Activated CD4-positive, alpha-beta T cell treated with anti-CD3 and anti-CD28 coated beads for 36 hours (primary cell): ENCODE measurements around the gene GRWD1. TPM values are rescaled to one million over a fixed set of nuclear protein-coding genes. Genes with fewer than 3 reads are reported as not detected.
A peak's percentile ranks its signal among the peaks of the same experiment; 100 is the strongest.

Experiments
- ATAC-seq: fragments of 200-7000 bp; cut with Tn5 transposase; one replicate; pipeline ENCODE4 v1.10.0; 2021; ENCODE audit warnings: mild to moderate bottlenecking, moderate library complexity
- CTCF ChIA-PET: fragments of 350-600 bp; sonication (Branson Sonifier 250); formaldehyde crosslinking; loops from one replicate; lab custom pipeline; 2021; ENCODE audit warnings: antibody characterized with exemption; lab: Charles Lee
- POLR2A ChIA-PET: fragments of 350-600 bp; sonication (Branson Sonifier 250); formaldehyde crosslinking; loops from one replicate; lab custom pipeline; 2021; ENCODE audit warnings: antibody characterized with exemption, inconsistent platforms; lab: Charles Lee
- DNase-seq: peaks from one replicate; pipeline ENCODE4 v3.0.0-alpha.2; 2020
- H3K27ac Mint-ChIP-seq: one replicate; pipeline ENCODE4 v1.8.0; 2021; ENCODE audit warnings: mixed read lengths
- H3K27me3 Mint-ChIP-seq: one replicate; pipeline ENCODE4 v1.8.0; 2021; ENCODE audit warnings: mixed read lengths
- H3K36me3 Mint-ChIP-seq: one replicate; pipeline ENCODE4 v1.8.0; 2021; ENCODE audit warnings: low read depth, mixed read lengths
- H3K4me1 Mint-ChIP-seq: one replicate; pipeline ENCODE4 v1.8.0; 2021; ENCODE audit warnings: mixed read lengths
- H3K4me3 Mint-ChIP-seq: one replicate; pipeline ENCODE4 v1.8.0; 2021; ENCODE audit warnings: mild to moderate bottlenecking, moderate library complexity, mixed read lengths
- H3K9me3 Mint-ChIP-seq: one replicate; pipeline ENCODE4 v1.8.0; 2021; ENCODE audit warnings: low read depth, mixed read lengths
- intact Hi-C, 2 experiments: fragments of 100-400 bp; cut with DNase I in 1 of 2; cut with micrococcal nuclease in 1 of 2; formaldehyde crosslinking; loops; one replicate each; pipeline versions ENCODE4 v1.14.2 to v1.15.1; 2022 to 2024; cut with DNase I, micrococcal nuclease
- total RNA-seq, 2 experiments: library from RNA; stranded (reverse); gene quantifications; one replicate each; pipeline ENCODE4 v1.2.3, GENCODE V29; 2021

GRWD1 gene
- 10 to 100 TPM; 43.4 to 51.3 TPM for total RNA-seq

DNA sequence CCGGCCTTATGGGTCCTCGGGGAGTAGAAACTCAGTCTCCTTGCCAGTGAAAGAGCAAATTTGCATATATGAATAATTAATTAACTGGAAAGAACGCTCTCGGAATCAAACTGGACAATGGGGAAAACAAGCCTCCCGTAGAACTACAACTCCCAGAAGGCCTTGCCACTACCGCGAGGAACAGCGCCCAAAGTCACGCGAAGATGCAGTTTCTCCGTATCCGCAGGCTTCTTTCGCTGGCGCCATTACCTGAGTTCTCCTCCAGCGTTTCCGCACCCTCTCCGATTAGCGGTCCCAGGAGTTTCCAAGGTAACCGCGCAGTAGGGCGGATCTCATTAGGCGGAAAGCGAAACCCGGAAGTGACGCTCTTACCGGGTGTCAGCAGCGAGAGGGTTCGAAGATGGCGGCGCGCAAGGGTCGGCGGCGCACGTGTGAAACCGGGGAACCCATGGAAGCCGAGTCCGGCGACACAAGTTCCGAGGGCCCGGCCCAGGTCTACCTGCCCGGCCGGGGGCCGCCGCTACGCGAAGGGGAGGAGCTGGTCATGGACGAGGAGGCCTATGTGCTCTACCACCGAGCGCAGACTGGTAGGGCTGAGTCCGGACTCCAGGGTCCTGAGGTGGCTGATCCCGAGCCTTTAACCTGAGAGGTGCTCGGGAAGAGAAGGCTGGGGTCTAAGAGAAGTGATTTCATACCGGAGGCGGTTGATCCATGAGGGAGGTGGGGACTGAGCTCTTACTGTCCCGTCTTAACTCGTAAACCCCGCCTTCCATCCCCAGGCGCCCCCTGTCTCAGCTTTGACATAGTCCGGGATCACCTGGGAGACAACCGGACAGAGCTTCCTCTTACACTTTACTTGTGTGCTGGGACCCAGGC lies at the start of gene GRWD1:
TSS of gene GRWD1 (plus strand) at position 378 of the 876 bp plus-strand sequence. CDS start at position 401, 23 bp downstream.
- POLR2A ChIA-PET = interaction anchor here (0.6 kb wide), 1 partner anchor 11 kb away, joined by 3 read pairs; no protein-coding TSS in a partner anchor

GRCh38 chr19:48396016-48396823 lies 49.6 kb upstream of the GRWD1 start:
- H3K27me3 Mint-ChIP-seq = peaks cover 31% of the 10 kb centered on the region
- CTCF ChIA-PET = interaction anchor here (1.1 to 1.4 kb wide), 2 partner anchors 62 to 94 kb away, joined by 3 to 4 read pairs; no protein-coding TSS in a partner anchor
- intact Hi-C loops = loop anchor here (5.0 to 10.0 kb wide), 3 partner anchors 69 to 191 kb away; partner anchors contain the start of gene EMP3 (in 1 of the 2)

More for the DNA sequence above, at the start of gene GRWD1:
- Mint-ChIP-seq H3K9me3 (no peaks in the 10 kb centered on the region), H3K36me3 (peaks cover 39% of the 10 kb centered on the region), H3K4me1 (peaks cover 37% of the 10 kb centered on the region), H3K27me3 (peaks cover 20% of the 10 kb centered on the region), H3K4me3 (peak within 1 kb of the TSS; percentile 86), H3K27ac (peak within 1 kb of the TSS; percentile 89)
- CTCF ChIA-PET = interaction anchor here (0.6 to 1.9 kb wide), 7 partner anchors 9 to 206 kb away, joined by 3 to 5 read pairs (median 3); no protein-coding TSS in a partner anchor
- intact Hi-C loops = loop anchor here (1.0 to 5.0 kb wide), 17 partner anchors 22 to 276 kb away; partner anchors contain the start of genes SYNGR4 (in 2 of the 2), CYTH2 (in 1 of the 2), KDELR1 (in 1 of the 2) and LIG1 (in 1 of the 2)
- ATAC-seq = peak; percentile 98
- DNase-seq = peak; percentile 97

GRCh38 chr19:48396824-48397176 lies 49.0 kb upstream of the GRWD1 start:
- H3K27me3 Mint-ChIP-seq = peaks cover 31% of the 10 kb centered on the region
- no peaks in the 10 kb centered on the region for H3K9me3 Mint-ChIP-seq
- H3K27ac Mint-ChIP-seq = no peak overlapping the region
- intact Hi-C loops = loop anchor here (5.0 to 10.0 kb wide), 3 partner anchors 69 to 191 kb away; partner anchors contain the start of gene EMP3 (in 1 of the 2)
- ChIA-PET CTCF (interaction anchor here (1.1 kb wide), 1 partner anchor 63 kb away, joined by 3 read pairs; no protein-coding TSS in a partner anchor), POLR2A (no interaction called here)
- DNase-seq (no peak), ATAC-seq (no peak)
- no peak overlapping the region for H3K4me3 Mint-ChIP-seq
- peaks cover 27% of the 10 kb centered on the region for H3K4me1 Mint-ChIP-seq
- H3K36me3 Mint-ChIP-seq = no peaks in the 10 kb centered on the region

More at GRCh38 chr19:48396016-48396823, 49.6 kb upstream of the GRWD1 start:
- Mint-ChIP-seq H3K4me3 (no peak overlapping the region), H3K27ac (no peak overlapping the region), H3K4me1 (peaks cover 30% of the 10 kb centered on the region), H3K36me3 (no peaks in the 10 kb centered on the region), H3K9me3 (no peaks in the 10 kb centered on the region)
- DNase-seq = no peak
- POLR2A ChIA-PET = interaction anchor here (0.5 kb wide), 1 partner anchor 17 kb away, joined by 3 read pairs; no protein-coding TSS in a partner anchor
- no peak for ATAC-seq

DNA sequence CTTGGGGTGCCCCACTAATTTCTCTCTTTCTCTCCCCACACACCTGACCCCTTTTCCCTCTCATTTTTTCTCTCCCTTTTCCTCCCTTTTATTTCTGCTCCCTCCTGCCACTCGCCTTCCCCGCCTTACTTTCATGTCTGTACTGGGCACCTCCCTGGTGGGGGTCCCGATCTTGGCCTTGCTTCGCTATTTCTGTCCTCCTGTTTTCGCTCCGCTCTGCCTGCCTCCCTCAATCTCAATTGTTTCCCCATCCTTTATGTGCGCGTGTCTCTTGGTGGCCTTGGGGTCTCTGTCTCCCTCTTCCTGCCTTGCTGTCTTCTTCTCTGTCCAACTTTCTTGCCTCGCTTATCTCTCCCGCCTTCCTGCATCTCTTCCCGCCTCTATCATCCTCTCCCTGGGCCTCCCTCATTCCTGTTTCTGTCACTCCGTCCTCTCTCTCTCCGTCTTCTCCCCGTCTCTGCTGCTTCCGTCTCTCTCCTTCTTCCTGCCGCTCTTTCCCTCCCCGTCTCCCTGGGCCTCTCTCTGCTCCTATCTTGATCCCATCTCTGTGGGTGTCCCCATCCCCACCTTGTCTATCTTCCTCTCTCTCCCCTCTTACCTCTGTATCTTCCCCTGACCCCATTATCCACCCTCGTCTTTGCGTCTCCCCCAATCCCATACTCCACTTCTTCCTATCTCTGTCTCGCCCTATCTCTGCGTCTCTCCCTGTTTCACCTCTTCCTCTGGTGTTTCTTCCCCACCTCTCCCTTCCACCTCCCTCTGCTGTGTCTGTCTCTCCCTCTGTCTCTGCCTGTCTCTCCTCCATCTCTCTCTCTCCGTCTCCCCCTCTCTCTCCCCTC lies 48.3 kb upstream of the GRWD1 start:
- intact Hi-C loops = loop anchor here (1.0 to 10.0 kb wide), 12 partner anchors 33 to 341 kb away; partner anchors contain the start of genes CYTH2 (in 1 of the 2), EMP3 (in 1 of the 2), GRWD1 (in 1 of the 2) and LIG1 (in 1 of the 2)
- ATAC-seq (no peak), DNase-seq (no peak)
- Mint-ChIP-seq H3K4me3 (peak overlapping the region; percentile 83), H3K27ac (peak overlapping the region; percentile 84), H3K27me3 (peaks cover 31% of the 10 kb centered on the region), H3K36me3 (no peaks in the 10 kb centered on the region), H3K4me1 (peaks cover 27% of the 10 kb centered on the region), H3K9me3 (no peaks in the 10 kb centered on the region)
- POLR2A ChIA-PET = no interaction called here
- CTCF ChIA-PET = interaction anchor here (1.1 kb wide), 1 partner anchor 64 kb away, joined by 3 read pairs; no protein-coding TSS in a partner anchor

GRCh38 chr19:48398102-48398374 lies 47.7 kb upstream of the GRWD1 start:
- Mint-ChIP-seq H3K9me3 (no peaks in the 10 kb centered on the region), H3K36me3 (no peaks in the 10 kb centered on the region), H3K4me1 (peaks cover 27% of the 10 kb centered on the region), H3K27ac (peak overlapping the region; percentile 84), H3K27me3 (peaks cover 31% of the 10 kb centered on the region), H3K4me3 (peak overlapping the region; percentile 83)
- POLR2A ChIA-PET = no interaction called here
- intact Hi-C loops = loop anchor here (1.0 to 10.0 kb wide), 12 partner anchors 34 to 341 kb away; partner anchors contain the start of genes CYTH2 (in 1 of the 2), EMP3 (in 1 of the 2), GRWD1 (in 1 of the 2) and LIG1 (in 1 of the 2)
- CTCF ChIA-PET = no interaction called here
- DNase-seq (no peak), ATAC-seq (no peak)

GRCh38 chr19:48398375-48399235 lies 47.2 kb upstream of the GRWD1 start:
- H3K27ac Mint-ChIP-seq = no peak overlapping the region
- H3K36me3 Mint-ChIP-seq = no peaks in the 10 kb centered on the region
- intact Hi-C loops = loop anchor here (1.0 to 10.0 kb wide), 13 partner anchors 17 to 340 kb away; partner anchors contain the start of genes CYTH2 (in 1 of the 2), EMP3 (in 1 of the 2), GRWD1 (in 1 of the 2) and LIG1 (in 1 of the 2)
- ChIA-PET POLR2A (no interaction called here), CTCF (no interaction called here)
- ATAC-seq (peak; percentile 68), DNase-seq (peak; percentile 94)
- peak overlapping the region; percentile 83 for H3K4me3 Mint-ChIP-seq
- H3K9me3 Mint-ChIP-seq = no peaks in the 10 kb centered on the region
- peaks cover 31% of the 10 kb centered on the region for H3K27me3 Mint-ChIP-seq
- H3K4me1 Mint-ChIP-seq = peaks cover 29% of the 10 kb centered on the region

DNA sequence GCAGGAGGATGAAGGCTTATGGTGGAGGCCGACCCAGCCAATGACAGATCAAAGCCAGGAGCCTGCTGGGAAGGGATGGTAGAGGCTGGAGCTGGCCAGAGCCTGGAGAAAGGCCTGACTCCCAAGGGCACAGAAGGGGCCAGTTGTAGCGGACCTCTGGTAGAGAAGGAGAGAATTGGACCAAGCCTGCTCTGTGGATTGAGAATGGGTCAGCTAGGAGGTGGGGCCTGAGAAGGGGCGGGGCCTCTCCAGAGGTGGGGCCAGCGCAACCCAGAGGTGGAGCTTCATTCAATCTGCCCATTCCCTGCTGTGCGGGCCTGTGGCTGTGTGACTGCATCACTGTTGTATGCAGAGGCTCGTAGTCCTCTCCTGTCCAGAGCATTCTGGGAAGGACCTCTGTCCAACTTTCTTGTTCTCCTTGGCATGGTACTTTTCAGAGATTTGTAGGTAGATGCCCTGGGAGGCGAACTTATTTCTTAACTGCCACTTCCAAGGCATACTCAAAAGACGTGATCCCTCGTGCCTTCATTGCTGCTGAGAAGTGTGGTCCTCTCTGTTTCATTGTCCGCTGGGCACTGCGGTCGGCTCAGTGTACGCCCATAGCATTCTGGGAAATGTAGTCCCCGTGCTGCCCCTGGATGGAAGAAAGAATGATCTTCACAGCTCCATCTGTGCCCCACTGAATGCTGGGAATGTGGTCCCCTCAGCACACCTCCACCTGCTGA lies 45.6 kb upstream of the GRWD1 start:
- ATAC-seq (peak; percentile 37), DNase-seq (peak; percentile 57)
- no peaks in the 10 kb centered on the region for H3K36me3 Mint-ChIP-seq
- H3K9me3 Mint-ChIP-seq = no peaks in the 10 kb centered on the region
- H3K4me1 Mint-ChIP-seq = peaks cover 21% of the 10 kb centered on the region
- peaks cover 20% of the 10 kb centered on the region for H3K27me3 Mint-ChIP-seq
- H3K4me3 Mint-ChIP-seq = no peak overlapping the region
- CTCF ChIA-PET = interaction anchor here (1.4 to 3.7 kb wide), 2 partner anchors 9 to 36 kb away, joined by 3 to 17 read pairs; partner anchors contain the start of genes KDELR1, SYNGR4 and TMEM143
- POLR2A ChIA-PET = no interaction called here
- no peak overlapping the region for H3K27ac Mint-ChIP-seq
- intact Hi-C loops = no loop called here

GRCh38 chr19:48401287-48401686 lies 44.5 kb upstream of the GRWD1 start:
- intact Hi-C loops = no loop called here
- POLR2A ChIA-PET = no interaction called here
- Mint-ChIP-seq H3K27me3 (peaks cover 14% of the 10 kb centered on the region), H3K27ac (no peak overlapping the region), H3K36me3 (no peaks in the 10 kb centered on the region), H3K4me1 (peaks cover 21% of the 10 kb centered on the region), H3K9me3 (no peaks in the 10 kb centered on the region), H3K4me3 (no peak overlapping the region)
- CTCF ChIA-PET = interaction anchor here (0.6 to 3.7 kb wide), 4 partner anchors 10 to 388 kb away, joined by 3 to 17 read pairs (median 3); partner anchors contain the start of genes EMP3 and KDELR1
- ATAC-seq (no peak), DNase-seq (no peak)

DNA sequence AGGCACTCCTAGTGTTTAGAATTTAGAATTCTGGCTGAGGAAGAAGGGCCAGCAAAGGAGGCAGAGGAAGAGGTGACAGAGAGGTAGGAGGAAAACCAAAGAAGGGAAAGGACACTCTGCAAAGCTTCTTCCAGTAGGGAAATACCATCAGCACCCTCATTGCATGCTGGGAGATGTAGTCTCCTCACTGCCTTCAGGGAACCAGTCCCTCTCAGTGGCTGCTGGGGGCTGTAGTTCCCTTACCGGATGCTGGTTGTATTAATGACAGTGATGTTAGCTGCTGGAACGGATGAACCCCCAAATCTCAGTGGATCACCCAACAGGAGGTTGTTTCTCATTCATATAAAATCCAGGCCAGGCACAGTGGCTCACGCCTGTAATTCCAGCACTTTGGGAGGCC lies 42.2 kb upstream of the GRWD1 start:
- POLR2A ChIA-PET = no interaction called here
- peaks cover 10% of the 10 kb centered on the region for H3K4me1 Mint-ChIP-seq
- no peak overlapping the region for H3K4me3 Mint-ChIP-seq
- intact Hi-C loops = no loop called here
- ATAC-seq = peak; percentile 70
- peak; percentile 66 for DNase-seq
- no peaks in the 10 kb centered on the region for H3K36me3 Mint-ChIP-seq
- CTCF ChIA-PET = interaction anchor here (1.1 to 1.8 kb wide), 2 partner anchors 11 to 12 kb away, joined by 3 to 6 read pairs; partner anchors contain the start of gene KDELR1
- no peak overlapping the region for H3K27ac Mint-ChIP-seq
- H3K9me3 Mint-ChIP-seq = no peaks in the 10 kb centered on the region
- H3K27me3 Mint-ChIP-seq = peaks cover 4% of the 10 kb centered on the region
